Activated CD8-positive, alpha-beta T cell treated with anti-CD3 and anti-CD28 coated beads for 36 hours (primary cell): ENCODE data around the gene MAPK4. TPM values are rescaled to one million over a fixed set of nuclear protein-coding genes. Genes with fewer than 3 reads are reported as not detected.

ENCODE experiments used
- ATAC-seq: fragments of 200-7000 bp; cut with Tn5 transposase; one replicate; pipeline ENCODE4 v1.10.0; 2021; ENCODE audit warnings: mild to moderate bottlenecking, moderate library complexity
- CTCF ChIA-PET: fragments of 350-600 bp; sonication (Branson Sonifier 250); formaldehyde crosslinking; loops from one replicate; lab custom pipeline; 2021; ENCODE audit warnings: antibody characterized with exemption; lab: Charles Lee
- POLR2A ChIA-PET: fragments of 350-600 bp; sonication (Branson Sonifier 250); formaldehyde crosslinking; loops from one replicate; lab custom pipeline; 2021; ENCODE audit warnings: antibody characterized with exemption; lab: Charles Lee
- DNase-seq: peaks from one replicate; pipeline ENCODE4 v3.0.0-alpha.2; 2020
- H3K27ac Mint-ChIP-seq: one replicate; pipeline ENCODE4 v1.8.0; 2021; ENCODE audit warnings: mild to moderate bottlenecking, mixed read lengths
- H3K27me3 Mint-ChIP-seq: one replicate; pipeline ENCODE4 v1.8.0; 2021; ENCODE audit warnings: mixed read lengths
- H3K36me3 Mint-ChIP-seq: one replicate; pipeline ENCODE4 v1.8.0; 2021; ENCODE audit warnings: low read depth, mixed read lengths
- H3K4me1 Mint-ChIP-seq: one replicate; pipeline ENCODE4 v1.8.0; 2021; ENCODE audit warnings: low read depth, mixed read lengths
- H3K4me3 Mint-ChIP-seq: one replicate; pipeline ENCODE4 v1.8.0; 2021; ENCODE audit warnings: mild to moderate bottlenecking, moderate library complexity, mixed read lengths
- H3K9me3 Mint-ChIP-seq: one replicate; pipeline ENCODE4 v1.8.0; 2021; ENCODE audit warnings: mixed read lengths
- CTCF ChIP-seq: fragments of 200-600 bp; IDR thresholded peaks from one replicate; pipeline ENCODE4 v1.8.0; 2022; ENCODE audit warnings: antibody characterized with exemption, mild to moderate bottlenecking
- intact Hi-C: fragments of 100-400 bp; cut with micrococcal nuclease; formaldehyde crosslinking; loops from one replicate; pipeline ENCODE4 v1.10.0; 2022
- total RNA-seq, 2 experiments: library from RNA; stranded (reverse); gene quantifications; one replicate each; pipeline ENCODE4 v1.2.3, GENCODE V29; 2021

MAPK4 gene
- total RNA-seq, 2 experiments from 2014 or later = not detected

DNA sequence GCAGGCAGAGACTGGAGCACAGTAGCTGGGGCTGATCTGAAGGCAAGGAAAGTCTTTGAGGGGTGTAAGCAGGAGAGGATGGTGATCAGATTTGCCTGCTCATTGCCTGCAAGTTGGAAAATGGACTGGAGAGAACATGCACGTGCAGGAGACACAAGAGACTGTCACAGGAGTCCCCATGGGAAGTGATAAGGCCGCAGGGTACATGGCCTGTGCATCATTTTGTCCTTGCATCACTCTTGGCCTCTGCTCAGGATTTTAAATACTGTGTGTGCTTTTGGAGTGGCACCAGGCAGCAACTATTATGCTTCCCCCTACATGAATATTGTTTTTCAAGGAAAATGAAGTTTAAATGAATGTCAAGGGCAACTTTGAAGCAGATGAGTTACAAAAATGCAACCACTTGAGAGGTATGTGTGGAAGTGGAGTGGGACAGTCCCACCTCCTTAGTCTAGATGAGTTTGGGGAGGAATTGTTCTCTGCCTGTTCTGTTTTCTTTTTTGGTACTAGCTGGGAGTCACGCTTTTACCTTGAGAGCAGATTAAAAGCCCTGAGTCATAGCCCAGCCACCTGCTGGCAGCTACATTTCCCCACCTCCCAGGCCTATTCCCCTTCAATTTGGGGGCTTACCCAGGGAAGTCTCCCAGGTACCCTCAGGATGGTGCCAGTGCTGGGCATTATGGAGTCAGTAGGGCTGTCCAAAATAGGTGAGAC lies 19.3 kb downstream of the MAPK4 start:
- H3K4me3 Mint-ChIP-seq = no peak overlapping the region
- H3K4me1 Mint-ChIP-seq = no peaks in the 10 kb centered on the region
- no peaks in the 10 kb centered on the region for H3K36me3 Mint-ChIP-seq
- no peaks in the 10 kb centered on the region for H3K9me3 Mint-ChIP-seq
- ChIA-PET CTCF (no interaction called here), POLR2A (no interaction called here)
- intact Hi-C loops = no loop called here
- no peak for ATAC-seq
- peaks cover 5% of the 10 kb centered on the region for H3K27me3 Mint-ChIP-seq
- DNase-seq = no peak
- H3K27ac Mint-ChIP-seq = no peak overlapping the region
- TF ChIP-seq CTCF = no peak

- no peaks in the 10 kb centered on the region for H3K36me3 Mint-ChIP-seq
- CTCF ChIA-PET = no interaction called here
- H3K4me1 Mint-ChIP-seq = no peaks in the 10 kb centered on the region
- peaks cover 6% of the 10 kb centered on the region for H3K9me3 Mint-ChIP-seq
- ATAC-seq (no peak), DNase-seq (no peak)
- intact Hi-C loops = no loop called here
- no peak for TF ChIP-seq CTCF
- H3K4me3 Mint-ChIP-seq = no peak overlapping the region
- H3K27ac Mint-ChIP-seq = no peak overlapping the region
- POLR2A ChIA-PET = no interaction called here
- H3K27me3 Mint-ChIP-seq = peaks cover 7% of the 10 kb centered on the region
Observed at GRCh38 chr18:50581517-50581916, 21.6 kb downstream of the MAPK4 start.

DNA sequence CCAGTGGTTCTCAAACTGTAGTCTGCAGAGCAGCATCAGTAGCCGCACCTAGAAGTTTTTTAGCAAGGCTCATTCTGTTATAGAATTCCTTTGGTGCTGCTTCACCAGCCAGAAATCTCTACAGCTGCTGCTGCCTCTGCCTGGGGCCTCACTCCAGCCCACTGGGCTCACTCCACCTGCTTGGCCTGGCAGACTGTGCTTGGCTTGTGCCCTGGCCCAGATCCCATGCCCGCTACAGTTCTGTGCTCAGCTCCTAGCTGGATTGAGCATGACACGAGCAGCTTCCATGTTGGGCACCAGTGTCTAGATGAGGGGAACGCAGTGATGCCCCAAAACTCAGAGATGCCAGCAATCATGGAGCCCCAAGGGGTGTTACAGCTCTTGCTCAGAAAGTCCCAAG lies 22.6 kb downstream of the MAPK4 start:
- H3K9me3 Mint-ChIP-seq = peaks cover 6% of the 10 kb centered on the region
- H3K27me3 Mint-ChIP-seq = peaks cover 7% of the 10 kb centered on the region

GRCh38 chr18:50586710-50587109 lies 26.8 kb downstream of the MAPK4 start:
- ATAC-seq (no peak), DNase-seq (no peak)
- Mint-ChIP-seq H3K27ac (no peak overlapping the region), H3K27me3 (peaks cover 2% of the 10 kb centered on the region), H3K4me1 (no peaks in the 10 kb centered on the region), H3K4me3 (no peak overlapping the region), H3K9me3 (peaks cover 6% of the 10 kb centered on the region), H3K36me3 (no peaks in the 10 kb centered on the region)
- intact Hi-C loops = no loop called here
- CTCF ChIA-PET = interaction anchor here (2.1 kb wide), 1 partner anchor 158 kb away, joined by 7 read pairs; no protein-coding TSS in a partner anchor
- POLR2A ChIA-PET = no interaction called here
- peak; percentile 30 for TF ChIP-seq CTCF

More for the DNA sequence above, 22.6 kb downstream of the MAPK4 start:
- intact Hi-C loops = no loop called here
- Mint-ChIP-seq H3K4me1 (no peaks in the 10 kb centered on the region), H3K36me3 (no peaks in the 10 kb centered on the region), H3K4me3 (no peak overlapping the region), H3K27ac (no peak overlapping the region)
- ChIA-PET POLR2A (no interaction called here), CTCF (no interaction called here)
- DNase-seq (no peak), ATAC-seq (no peak)
- TF ChIP-seq CTCF = no peak

GRCh38 chr18:50590593-50590992 lies 30.7 kb downstream of the MAPK4 start:
- Mint-ChIP-seq H3K27ac (no peak overlapping the region), H3K27me3 (peaks cover 2% of the 10 kb centered on the region), H3K36me3 (no peaks in the 10 kb centered on the region), H3K9me3 (peaks cover 3% of the 10 kb centered on the region), H3K4me1 (no peaks in the 10 kb centered on the region), H3K4me3 (no peak overlapping the region)
- intact Hi-C loops = no loop called here
- no peak for TF ChIP-seq CTCF
- ATAC-seq (no peak), DNase-seq (no peak)
- POLR2A ChIA-PET = no interaction called here
- CTCF ChIA-PET = interaction anchor here (1.4 kb wide), 1 partner anchor 233 kb away, joined by 3 read pairs; no protein-coding TSS in a partner anchor
